HAP-1 (cell line): ENCODE results near the gene EBF3.

Experiments
- DNase-seq, 2 experiments: peaks; one replicate each; pipeline ENCODE4 v3.0.0-alpha.2; 2016 to 2020; ENCODE audit warnings: low spot score in 2 of 2
- H3K27me3 ChIP-seq: fragments of 250-450 bp; sonication (Bioruptor Pico); 2 replicates; pipeline ENCODE4 v1.5.1; 2020; ENCODE audit warnings: low read depth, mild to moderate bottlenecking, moderate library complexity
- H3K36me3 ChIP-seq: fragments of 250-450 bp; sonication (Bioruptor Pico); replicated peaks from 2 replicates; pipeline ENCODE4 v1.5.1; 2020; ENCODE audit warnings: mild to moderate bottlenecking
- H3K4me1 ChIP-seq: fragments of 250-450 bp; sonication (Bioruptor Pico); 2 replicates; pipeline ENCODE4 v1.5.1; 2020; ENCODE audit warnings: mild to moderate bottlenecking
- H3K4me3 ChIP-seq: fragments of 250-450 bp; sonication (Bioruptor Pico); 2 replicates; pipeline ENCODE4 v1.5.1; 2020; ENCODE audit warnings: mild to moderate bottlenecking, moderate library complexity
- H3K9me3 ChIP-seq: fragments of 250-450 bp; sonication (Bioruptor Pico); 2 replicates; pipeline ENCODE4 v1.5.1; 2020; ENCODE audit warnings: mild to moderate bottlenecking, moderate library complexity
- in situ Hi-C: fragments of 300-500 bp; cut with MboI; formaldehyde crosslinking; loops from 3 replicates; pipeline ENCODE4 v1.14.3; 2020; ENCODE audit warnings: low sequenced_read_pairs, inconsistent platforms, mixed read lengths

The EBF3 gene, protein sequence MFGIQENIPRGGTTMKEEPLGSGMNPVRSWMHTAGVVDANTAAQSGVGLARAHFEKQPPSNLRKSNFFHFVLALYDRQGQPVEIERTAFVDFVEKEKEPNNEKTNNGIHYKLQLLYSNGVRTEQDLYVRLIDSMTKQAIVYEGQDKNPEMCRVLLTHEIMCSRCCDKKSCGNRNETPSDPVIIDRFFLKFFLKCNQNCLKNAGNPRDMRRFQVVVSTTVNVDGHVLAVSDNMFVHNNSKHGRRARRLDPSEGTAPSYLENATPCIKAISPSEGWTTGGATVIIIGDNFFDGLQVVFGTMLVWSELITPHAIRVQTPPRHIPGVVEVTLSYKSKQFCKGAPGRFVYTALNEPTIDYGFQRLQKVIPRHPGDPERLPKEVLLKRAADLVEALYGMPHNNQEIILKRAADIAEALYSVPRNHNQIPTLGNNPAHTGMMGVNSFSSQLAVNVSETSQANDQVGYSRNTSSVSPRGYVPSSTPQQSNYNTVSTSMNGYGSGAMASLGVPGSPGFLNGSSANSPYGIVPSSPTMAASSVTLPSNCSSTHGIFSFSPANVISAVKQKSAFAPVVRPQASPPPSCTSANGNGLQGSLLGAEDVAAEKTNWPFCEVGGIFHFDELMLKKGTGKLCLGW

DNA sequence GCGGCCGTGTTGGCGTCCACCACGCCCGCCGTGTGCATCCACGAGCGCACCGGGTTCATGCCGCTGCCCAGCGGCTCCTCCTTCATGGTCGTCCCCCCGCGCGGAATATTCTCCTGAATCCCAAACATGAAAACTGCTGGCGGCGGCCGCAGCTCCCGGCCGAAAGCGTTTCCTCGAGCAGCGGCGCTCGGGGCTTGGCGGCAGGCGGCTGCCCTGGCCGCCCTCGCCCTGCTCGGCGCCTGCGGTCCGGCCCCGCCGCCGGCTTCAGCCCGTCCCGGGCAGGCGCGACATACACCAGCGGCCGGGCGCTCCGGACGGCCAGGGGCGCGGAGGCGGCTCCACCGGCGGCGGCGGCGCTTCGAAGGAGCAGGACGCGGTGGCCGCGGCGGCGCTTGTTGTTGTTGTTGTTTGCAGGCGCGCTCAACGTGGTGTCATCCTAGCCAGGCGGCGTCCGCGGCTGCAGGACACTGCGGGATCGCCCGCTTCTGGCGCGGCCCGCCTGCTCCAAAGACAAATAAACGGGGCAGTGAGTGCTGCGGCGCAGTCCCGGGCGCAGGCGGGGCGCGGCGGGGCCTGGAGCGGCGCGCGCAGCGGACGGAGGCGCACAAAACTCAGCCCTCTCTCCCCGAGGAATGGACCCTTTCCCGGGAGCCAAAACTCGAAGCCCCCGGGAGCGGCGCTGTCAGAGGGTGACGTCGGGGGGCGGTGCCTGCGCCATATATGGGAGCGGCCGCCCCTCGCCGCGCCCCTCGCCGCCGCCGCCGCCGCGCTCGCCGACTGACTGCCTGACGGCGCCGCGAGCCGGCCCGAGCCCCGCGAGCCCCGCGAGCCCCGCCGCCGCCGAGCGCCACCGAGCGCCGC lies at the start of gene EBF3:
Gene EBF3 (minus strand): TSS at position 634 of the 861 bp plus-strand sequence. CDS start 506 bp downstream, at position 128.
- in situ Hi-C loops, result loop anchor here (5.0 to 25.0 kb wide), 5 partner anchors 117 to 1827 kb away; partner anchors contain the start of genes GLRX3, MGMT and MKI67
- H3K27me3 ChIP-seq, result no peaks in the 10 kb centered on the region

DNA sequence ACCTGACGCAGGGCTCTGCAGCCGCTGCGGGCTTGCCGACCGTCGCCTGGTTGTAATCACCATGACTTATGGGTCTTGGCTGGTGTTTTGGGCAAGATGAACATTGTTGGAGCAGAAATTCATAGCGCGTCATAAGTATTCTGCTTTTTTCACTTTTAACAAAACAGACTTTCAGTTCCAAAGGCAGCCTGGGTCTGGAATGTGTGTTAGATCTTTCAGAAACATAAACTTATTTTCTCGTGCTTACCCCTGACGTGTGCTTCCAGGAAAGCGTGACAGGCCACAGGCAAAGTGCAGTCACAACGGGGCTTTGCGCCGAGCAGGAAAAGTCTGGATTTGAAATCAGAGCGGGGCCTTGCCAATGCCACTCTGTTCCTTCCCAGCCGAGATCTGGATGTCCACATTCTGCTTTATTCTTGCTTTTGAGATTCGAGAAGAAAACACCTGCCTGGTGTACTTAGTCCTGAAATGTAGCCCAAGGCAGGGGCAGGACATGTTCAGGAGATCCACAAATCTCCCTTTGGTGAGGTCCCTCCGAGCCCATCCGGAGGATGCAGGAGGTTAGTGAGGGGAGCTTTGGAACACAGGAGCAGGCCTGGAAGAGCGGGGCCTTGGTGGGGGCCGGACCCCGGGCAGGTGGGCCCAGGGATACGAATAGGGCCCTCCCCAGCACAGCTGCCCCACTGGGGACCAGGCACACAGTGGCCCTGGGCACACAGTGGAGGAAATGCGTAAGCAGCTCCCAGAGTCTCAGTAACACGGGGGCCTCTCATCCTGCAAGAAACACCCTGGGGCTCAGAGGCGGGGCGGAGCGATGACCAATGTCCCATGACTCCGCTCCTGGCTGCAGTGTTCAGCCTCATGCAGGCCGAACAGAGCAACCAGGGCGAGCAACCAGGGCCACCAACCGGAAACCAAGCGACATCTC lies 49.5 kb upstream of the EBF3 start:
- no peaks in the 10 kb centered on the region for H3K36me3 ChIP-seq
- H3K4me3 ChIP-seq, result no peak overlapping the region
- H3K27me3 ChIP-seq, result no peaks in the 10 kb centered on the region
- DNase-seq, result peak in 1 of 2 experiments; percentile 5
- in situ Hi-C loops, result no loop called here
- H3K4me1 ChIP-seq, result no peaks in the 10 kb centered on the region
- no peaks in the 10 kb centered on the region for H3K9me3 ChIP-seq

More for the DNA sequence above, at the start of gene EBF3:
- no peaks in the 10 kb centered on the region for H3K9me3 ChIP-seq
- peaks cover 26% of the 10 kb centered on the region for H3K4me1 ChIP-seq
- peaks cover 2% of the 10 kb centered on the region; the same call in 1 of the 2 replicates for H3K36me3 ChIP-seq
- DNase-seq, result peak; percentile 81 to 93
- H3K4me3 ChIP-seq, result peak within 1 kb of the TSS; percentile 49

DNA sequence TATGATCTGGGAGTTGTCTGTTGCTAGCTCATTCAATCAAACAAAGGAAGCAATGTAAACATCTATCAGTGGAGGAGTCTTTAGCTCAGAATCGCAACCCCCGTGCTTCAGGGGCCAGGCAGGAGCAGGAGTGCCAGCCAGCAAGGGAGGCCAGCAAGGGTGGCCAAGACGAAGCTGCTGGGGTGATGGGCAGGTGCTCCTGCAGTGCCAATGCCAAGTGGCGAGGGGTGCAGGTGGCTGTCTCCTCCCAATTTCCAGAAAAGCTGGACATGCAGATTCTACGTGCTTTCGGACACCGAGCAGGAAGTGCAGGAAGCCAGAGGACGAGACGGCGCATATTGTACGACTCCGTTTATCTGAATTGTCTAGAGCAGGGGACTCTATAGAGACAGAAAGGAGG lies 48.1 kb upstream of the EBF3 start:
- H3K4me3 ChIP-seq, result no peak overlapping the region
- no peaks in the 10 kb centered on the region for H3K9me3 ChIP-seq
- in situ Hi-C loops, result no loop called here
- no peaks in the 10 kb centered on the region for H3K36me3 ChIP-seq
- H3K27me3 ChIP-seq, result no peaks in the 10 kb centered on the region
- H3K4me1 ChIP-seq, result no peaks in the 10 kb centered on the region
- DNase-seq, result peak in 1 of 2 experiments; percentile 6

DNA sequence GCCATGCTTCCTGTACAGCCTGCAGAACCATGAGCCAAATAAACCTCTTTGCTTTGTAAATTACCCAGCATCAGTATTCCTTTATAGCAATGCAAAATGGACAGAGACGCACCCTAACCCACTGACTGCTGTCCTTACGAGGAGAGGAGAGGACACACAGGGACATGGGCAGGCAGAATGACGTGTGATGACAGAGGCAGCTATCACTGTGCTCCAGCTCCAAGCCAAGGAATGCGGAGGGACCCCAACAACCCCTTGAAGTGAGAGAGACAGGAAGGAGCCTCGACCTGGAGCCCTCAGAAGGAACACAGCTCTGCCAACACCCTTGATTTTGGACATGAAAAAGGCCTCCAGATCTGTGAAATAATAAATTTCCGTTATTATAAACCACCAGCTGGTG lies 46.6 kb upstream of the EBF3 start:
- Histone ChIP-seq H3K4me3 (no peak overlapping the region), H3K27me3 (no peaks in the 10 kb centered on the region), H3K4me1 (no peaks in the 10 kb centered on the region), H3K36me3 (no peaks in the 10 kb centered on the region), H3K9me3 (no peaks in the 10 kb centered on the region)
- DNase-seq, result peak in 1 of 2 experiments; percentile 3
- in situ Hi-C loops, result no loop called here

DNA sequence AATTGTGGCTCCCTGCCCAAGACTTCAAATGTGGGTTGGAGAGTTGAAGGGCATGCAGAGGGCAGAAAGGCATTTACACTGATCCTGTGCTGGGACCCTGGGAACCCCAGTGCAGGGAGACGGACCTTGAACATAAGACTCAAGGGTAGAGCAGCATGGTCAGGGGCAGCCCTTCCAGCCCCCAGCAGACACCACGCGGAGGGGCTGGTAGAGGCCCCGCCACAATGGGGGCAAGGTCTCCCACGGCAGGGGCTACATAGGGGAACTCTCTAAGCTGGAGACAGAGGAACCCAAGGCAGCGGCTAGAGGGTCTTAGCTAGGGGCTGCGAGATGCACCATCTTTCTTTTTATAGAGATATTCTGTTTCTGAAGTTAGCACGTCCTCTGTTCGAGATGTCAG lies 45.2 kb upstream of the EBF3 start:
- H3K36me3 ChIP-seq, result no peaks in the 10 kb centered on the region
- H3K4me1 ChIP-seq, result no peaks in the 10 kb centered on the region
- no peaks in the 10 kb centered on the region for H3K27me3 ChIP-seq
- no peak for DNase-seq
- no peak overlapping the region for H3K4me3 ChIP-seq
- in situ Hi-C loops, result no loop called here
- H3K9me3 ChIP-seq, result no peaks in the 10 kb centered on the region

DNA sequence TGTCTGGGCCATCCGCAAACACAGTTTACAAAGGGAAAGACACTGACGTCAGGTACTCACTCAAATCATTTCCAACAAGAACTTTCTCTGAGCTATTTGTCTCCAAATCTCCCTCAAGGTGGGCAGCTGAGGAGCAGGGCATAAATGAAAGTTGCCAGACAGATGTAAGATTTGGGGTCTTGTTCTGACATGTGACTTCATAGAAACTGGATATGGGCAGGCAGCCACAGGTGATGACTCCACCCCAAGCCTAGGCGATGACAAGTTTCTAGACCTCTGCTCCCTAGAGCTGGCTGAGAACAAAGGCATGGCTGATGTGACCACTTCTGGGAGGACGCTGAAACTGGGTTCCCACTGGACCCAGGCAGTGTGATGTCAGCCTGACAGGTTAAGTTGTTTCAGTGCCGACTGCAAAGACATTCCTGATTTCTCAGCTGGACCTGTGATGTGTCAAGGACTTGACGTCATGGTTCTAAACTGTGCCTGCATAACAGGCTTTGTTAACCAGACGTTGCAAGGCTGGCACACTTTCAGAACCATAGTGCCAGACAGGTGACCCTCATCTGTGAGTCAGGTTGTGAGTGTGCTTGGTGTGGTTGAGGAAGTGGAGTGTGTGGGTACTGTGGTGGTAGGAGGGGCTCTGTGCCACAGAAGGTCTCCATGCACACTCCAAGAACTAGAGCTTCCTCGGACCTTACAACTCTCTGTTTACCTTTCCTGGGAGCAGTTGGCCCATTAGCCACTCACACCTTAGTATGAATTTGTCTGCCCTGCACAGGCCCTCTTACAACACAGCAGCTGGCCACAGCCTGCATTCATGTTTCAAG lies 39.9 kb upstream of the EBF3 start:
- in situ Hi-C loops, result no loop called here
- Histone ChIP-seq H3K27me3 (no peaks in the 10 kb centered on the region), H3K4me3 (no peak overlapping the region), H3K9me3 (no peaks in the 10 kb centered on the region), H3K4me1 (no peaks in the 10 kb centered on the region), H3K36me3 (no peaks in the 10 kb centered on the region)
- DNase-seq, result no peak

DNA sequence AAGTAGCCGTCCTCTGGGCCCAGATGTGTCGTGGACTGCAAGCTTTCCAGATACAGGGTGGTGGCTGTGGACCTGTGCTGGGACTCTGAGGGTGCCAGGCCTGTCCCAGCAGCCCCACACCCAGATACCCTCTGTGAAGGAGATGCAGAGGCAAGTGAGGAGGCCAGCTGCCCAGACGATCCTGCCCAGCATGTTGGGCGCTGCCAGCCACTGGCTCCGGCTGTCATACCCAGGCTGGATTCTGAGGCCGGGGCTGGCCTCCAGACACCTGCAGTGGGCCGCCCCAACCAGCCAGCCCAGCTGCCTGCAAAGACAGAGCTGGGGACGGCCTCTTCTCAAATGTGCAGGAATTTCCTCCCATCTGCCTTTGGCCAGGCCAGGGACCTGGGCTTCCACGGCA lies 39.1 kb upstream of the EBF3 start:
- H3K9me3 ChIP-seq, result no peaks in the 10 kb centered on the region
- no peaks in the 10 kb centered on the region for H3K4me1 ChIP-seq
- H3K27me3 ChIP-seq, result no peaks in the 10 kb centered on the region
- DNase-seq, result no peak
- H3K4me3 ChIP-seq, result no peak overlapping the region
- no peaks in the 10 kb centered on the region for H3K36me3 ChIP-seq
- in situ Hi-C loops, result no loop called here

DNA sequence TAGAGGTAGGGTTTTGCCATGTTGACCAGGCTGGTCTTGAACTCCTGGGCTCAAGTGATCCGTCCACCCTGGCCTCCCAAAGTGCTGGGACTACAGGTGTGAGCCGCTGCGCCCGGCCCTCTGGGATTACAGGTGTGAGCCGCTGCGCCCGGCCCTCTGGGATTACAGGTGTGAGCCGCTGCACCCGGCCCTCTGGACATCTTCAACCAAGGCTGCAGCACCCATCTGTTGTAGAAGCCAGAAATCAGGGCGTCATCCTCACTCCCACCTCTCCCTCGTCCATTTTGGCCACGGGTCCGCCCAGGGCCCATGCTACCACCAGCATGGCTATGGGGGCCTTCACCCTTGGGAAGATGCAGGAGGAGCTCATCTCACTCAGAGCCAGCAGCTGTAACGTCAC lies 38.5 kb upstream of the EBF3 start:
- in situ Hi-C loops, result no loop called here

DNA sequence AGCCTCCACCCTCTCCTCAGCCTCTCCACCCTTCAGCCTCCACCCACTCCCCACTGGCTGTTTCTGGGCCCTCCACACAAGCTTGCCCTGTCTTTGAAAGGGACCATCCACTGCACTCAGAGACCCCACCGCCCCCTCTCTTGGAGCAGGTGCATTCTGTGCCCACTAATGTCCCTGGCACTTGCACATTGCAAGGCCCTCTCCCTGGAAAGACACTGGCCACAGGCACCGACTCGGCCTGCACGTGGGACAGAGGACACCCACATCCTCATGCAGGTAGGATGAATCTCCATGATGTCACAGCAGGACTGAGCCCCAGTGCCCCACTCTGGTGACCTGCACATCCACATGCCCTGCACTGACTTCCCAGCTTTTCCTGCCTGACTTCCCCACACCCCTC lies 36.8 kb upstream of the EBF3 start:
- Histone ChIP-seq H3K4me3 (no peak overlapping the region), H3K27me3 (no peaks in the 10 kb centered on the region), H3K4me1 (no peaks in the 10 kb centered on the region), H3K9me3 (no peaks in the 10 kb centered on the region), H3K36me3 (no peaks in the 10 kb centered on the region)
- in situ Hi-C loops, result no loop called here
- DNase-seq, result no peak

More for the DNA sequence above, 38.5 kb upstream of the EBF3 start:
- Histone ChIP-seq H3K36me3 (no peaks in the 10 kb centered on the region), H3K9me3 (no peaks in the 10 kb centered on the region), H3K4me3 (no peak overlapping the region), H3K27me3 (no peaks in the 10 kb centered on the region), H3K4me1 (no peaks in the 10 kb centered on the region)
- no peak for DNase-seq

DNA sequence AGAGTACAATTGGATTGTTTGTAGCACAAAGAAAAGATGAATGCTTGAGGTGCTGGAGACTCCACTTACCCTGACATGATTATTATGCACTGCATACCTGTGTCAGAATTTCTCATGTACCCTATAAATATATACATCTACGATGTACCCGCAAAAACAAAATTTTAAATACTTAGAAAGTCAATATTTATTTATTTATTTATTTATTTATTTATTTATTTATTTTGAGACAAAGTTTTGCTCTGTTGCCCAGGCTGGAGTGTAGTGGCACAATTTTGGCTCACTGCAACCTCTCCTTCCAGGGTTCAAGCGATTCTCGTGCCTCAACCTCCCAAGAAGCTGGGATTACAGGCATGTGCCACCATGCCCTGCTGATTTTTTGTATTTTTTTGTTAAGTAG lies 35.1 kb upstream of the EBF3 start:
- in situ Hi-C loops, result no loop called here
- H3K36me3 ChIP-seq, result no peaks in the 10 kb centered on the region
- no peaks in the 10 kb centered on the region for H3K9me3 ChIP-seq
- H3K27me3 ChIP-seq, result peaks cover 2% of the 10 kb centered on the region; the same call in 1 of the 2 replicates
- no peak overlapping the region for H3K4me3 ChIP-seq
- no peak for DNase-seq
- no peaks in the 10 kb centered on the region for H3K4me1 ChIP-seq

DNA sequence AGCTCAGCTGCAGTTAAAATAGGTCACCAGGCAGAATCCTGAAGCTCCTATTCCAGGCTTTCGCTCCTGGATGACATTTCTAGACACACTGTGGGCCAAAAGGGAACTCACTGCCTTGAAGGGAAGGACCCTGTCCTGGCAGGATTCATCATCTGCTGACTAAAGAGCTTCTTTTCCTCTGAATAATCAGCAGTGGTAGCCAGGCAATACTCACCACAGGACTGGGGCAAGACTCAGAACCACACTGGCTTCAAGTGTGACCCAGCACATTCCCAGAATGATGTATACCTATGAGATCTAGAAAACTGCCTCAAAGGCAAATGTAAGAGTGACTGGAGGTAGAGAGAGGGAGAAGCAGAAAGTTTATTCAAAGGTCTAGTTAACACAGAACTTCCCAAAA lies 29.5 kb upstream of the EBF3 start:
- Histone ChIP-seq H3K27me3 (peaks cover 3% of the 10 kb centered on the region; the same call in 1 of the 2 replicates), H3K4me3 (no peak overlapping the region), H3K36me3 (no peaks in the 10 kb centered on the region), H3K9me3 (no peaks in the 10 kb centered on the region), H3K4me1 (no peaks in the 10 kb centered on the region)
- in situ Hi-C loops, result no loop called here
- DNase-seq, result no peak

DNA sequence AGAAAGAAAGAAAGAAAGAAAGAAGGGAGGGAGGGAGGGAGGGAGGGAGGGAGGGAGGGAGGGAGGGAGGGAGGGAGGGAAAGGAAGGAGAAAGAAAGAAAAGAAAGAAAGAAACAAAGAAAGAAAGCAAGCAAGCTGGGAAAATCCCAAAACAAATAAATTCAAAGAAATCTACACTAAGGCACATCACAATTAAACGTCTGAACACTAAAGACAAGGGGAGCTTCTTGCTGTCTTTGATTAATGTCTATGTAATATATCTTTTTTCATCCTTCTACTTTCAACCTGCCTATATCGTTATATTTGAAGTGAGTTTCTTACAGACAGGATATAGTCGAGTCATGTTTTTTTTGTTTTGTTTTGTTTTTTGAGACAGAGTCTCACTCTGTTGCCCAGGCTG lies 28.3 kb upstream of the EBF3 start:
- Histone ChIP-seq H3K4me3 (no peak overlapping the region), H3K36me3 (no peaks in the 10 kb centered on the region), H3K27me3 (peaks cover 3% of the 10 kb centered on the region; the same call in 1 of the 2 replicates), H3K9me3 (no peaks in the 10 kb centered on the region), H3K4me1 (no peaks in the 10 kb centered on the region)
- DNase-seq, result no peak
- in situ Hi-C loops, result no loop called here
